SHP77 (cell line): ENCODE results near the gene NOS2.
"Not testable (repeated sequence)": the region's sequence is repeated elsewhere in the genome, so short reads cannot be mapped to it uniquely, and the experiment has no call there.

Experiments
- DNase-seq, 2 experiments: peaks; one replicate each; lab custom pipeline; 2025; lab: John Stamatoyannopoulos, UW

NOS2 gene

GRCh38 chr17:27753726-27754125 is 46.6 kb downstream of the NOS2 start:
- DNase-seq, result not testable (repeated sequence)

DNA sequence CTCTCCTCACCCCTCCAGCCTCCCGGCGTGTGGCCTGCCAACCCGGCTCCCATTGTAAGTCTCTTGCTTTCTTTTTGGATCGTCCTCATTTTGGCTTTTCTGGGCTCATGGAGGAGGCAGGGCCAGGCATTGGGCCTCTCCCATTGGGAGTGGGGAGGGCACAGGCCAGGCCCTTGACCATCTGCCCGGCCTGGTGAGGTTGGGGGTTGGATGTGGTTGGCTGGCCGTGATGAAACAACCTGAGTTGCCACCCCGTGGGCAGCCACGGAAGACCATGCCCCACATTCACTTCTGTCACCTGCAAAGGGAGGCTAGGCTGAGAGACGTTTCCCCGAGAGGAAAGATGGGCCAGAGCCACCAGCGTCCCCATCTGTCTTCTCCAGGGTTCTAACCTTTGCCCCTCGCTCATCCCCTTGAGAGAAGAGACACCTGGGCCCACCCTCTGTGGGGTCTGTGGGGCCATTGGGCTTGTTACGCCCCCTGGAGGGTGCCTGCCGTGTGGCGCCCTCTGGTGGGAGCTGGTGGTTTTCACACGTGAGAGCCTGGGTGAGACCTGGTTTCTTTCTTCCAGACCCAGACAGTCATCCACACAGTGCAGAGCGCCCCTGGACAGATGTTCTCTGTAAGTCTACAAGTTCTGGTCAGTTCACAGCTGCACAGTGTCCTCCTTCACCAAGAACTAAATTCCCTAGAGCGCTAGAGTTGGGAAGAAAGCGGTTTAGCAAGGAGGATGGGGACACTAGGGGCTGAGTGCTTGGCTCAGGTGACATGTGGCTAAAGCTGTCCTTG is 47.3 kb downstream of the NOS2 start:
- not testable (repeated sequence) for DNase-seq

DNA sequence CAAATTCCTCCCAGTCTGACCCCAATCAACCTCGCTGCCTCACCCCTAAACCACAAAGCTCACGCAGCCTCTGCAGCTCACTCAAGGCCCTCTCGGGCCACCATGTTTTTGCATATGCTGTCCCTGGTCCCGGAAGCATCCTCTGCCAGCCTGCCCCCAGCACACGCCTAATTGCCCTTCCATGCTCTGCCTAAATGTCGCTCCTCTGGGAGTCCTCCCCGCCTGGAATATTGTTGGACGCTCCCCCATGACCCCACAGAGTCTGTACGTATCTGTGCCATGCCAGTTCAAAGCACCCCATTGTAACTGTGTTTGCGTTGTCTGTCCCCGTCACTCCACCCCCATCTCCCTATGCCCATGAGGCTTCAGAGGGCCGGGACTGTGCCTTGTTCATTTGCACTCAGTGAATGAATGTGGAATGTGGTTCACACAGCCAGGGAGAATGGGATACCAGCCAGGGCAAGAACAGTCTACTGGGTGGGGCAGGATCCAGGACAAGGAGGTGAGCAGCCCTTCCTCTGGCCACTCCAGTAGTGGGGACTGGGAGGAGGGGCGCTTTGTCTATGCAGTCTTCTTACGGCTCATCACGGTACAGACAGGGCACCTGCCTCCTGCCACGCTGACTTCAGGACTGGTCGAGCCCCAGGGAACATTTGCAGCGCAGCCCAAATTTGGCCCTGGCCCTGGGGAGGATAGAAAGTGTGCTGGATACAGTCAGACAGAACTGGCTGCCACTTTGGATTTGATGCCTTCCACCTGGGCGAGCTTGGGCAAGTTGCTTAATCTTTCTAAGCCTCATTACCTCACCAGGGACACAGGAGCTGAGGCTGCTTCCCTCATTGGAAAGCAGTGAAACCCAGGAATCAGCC is 48.5 kb downstream of the NOS2 start:
- DNase-seq, result no peak

- no peak for DNase-seq
Measured at GRCh38 chr17:27751166-27751565, 49.2 kb downstream of the NOS2 start.

DNA sequence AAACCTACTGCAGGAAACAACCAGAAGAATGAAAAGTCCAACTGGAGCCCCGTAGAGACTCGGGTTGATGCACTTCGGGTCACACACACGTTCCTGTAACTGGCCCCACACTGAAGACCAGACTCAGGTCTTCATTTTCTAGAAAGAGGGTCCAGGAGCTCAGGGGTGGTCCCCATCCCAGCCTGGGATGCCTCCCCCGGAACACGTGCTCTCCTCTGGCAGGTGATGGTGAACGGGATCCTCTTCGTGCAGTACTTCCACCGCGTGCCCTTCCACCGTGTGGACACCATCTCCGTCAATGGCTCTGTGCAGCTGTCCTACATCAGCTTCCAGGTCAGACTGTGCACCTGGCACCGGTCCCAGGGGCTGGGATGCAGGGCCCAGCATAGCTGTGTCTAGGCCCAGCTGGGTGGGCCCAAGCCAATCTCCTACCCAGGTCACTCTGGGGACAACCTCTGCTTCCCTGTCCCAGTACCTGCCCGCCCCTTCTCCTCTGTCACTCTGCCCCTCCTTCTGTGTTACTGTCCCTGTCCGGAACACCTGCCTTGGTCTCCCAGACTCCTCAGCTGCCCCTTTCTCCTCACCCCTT is 50.7 kb downstream of the NOS2 start:
- not testable (repeated sequence) for DNase-seq

GRCh38 chr17:27748360-27748825 is 51.9 kb downstream of the NOS2 start:
- DNase-seq, result no peak

DNA sequence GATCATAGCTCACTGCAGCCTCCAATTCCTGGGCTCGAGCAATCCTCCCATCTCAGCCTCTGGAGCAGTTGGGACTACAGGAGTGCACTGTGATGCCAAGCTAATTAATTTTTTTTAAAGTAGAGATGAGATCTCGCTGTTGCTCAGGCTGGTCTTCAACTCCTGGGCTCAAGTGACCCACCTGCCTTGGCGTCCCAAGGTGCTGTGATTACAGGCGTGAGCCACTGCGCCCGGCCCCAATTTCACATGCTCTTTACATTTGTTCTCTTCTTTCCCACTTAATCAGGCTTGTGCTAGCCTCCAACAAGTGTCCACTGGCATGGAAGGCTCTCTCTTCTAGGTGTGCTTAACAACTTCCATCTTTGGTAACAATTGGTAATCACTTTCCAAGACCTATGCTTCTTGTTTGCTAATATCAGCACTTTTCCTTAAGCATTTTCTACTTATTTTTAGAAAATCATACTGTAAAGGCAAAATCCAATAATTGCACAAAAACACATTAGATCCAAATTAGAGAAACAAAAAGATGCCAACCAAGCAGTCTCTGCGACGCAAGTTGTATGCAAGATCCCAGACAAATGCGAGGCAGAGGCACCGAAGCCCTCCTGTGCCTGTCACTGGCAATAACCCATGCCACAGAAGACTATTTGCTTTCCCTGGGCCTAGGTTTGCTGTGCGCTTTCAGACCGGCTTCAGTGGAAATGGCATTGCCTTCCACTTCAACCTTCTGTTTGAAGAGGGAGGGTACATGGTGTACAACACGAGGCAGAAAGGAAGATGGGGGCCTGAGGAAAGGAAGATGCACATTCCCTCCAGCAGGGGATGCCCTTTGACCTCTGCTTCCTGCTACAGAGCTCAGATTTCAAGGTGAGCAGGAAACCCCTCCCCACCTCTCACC is 52.6 kb downstream of the NOS2 start:
- DNase-seq, result no peak

- no peak for DNase-seq
Measured at GRCh38 chr17:27746881-27747280, 53.4 kb downstream of the NOS2 start.

DNA sequence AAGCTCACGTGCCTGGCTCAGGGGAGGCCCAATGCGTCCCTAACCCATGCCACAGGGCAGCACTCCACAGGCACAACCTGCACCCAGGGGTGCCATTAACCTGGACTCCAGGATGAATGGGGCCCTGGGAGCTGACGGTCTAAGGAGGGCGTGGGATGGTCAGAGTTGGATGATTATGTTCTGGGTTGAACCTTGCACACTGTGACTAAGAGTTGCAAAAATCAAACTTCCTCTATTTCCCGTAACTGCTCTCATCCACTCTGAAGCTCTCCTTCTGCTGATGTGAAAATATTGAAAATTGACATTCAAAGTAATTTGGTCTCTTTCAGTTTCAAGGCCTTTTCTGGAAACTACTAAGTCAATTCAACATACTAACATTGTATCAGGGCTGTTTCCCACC is 54.0 kb downstream of the NOS2 start:
- DNase-seq, result not testable (repeated sequence)

DNA sequence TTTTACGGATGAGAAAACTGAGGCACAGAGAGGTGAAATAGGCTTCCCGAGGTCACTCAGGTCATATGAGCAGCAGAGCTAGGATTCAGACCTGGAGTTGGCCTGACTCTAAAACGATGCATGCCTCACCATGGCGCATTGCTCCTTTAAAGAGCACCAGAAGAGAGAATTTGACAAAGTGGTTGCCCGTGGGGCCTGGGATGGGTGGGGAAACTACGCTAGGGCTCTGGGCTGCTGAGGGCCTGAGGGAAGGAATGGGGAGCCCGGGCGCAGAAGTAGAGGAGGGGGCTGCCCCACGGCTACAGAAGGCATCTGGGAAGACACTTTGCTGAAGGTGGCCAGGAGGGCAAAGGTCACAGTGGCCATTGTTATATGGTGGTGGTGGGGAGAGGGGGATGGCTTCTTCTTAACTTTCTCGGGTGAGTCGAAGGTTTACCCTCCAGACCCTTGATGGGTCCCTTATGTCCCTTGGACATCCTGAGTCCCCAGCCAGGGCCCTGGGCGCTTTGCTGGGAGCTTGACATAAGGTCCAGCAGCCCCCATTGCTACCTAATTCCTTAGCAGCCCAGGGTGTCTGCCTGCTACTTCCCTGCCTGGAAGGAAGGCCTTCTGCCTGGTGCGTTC is 55.0 kb downstream of the NOS2 start:
- not testable (repeated sequence) for DNase-seq

GRCh38 chr17:27743281-27743885 is 56.9 kb downstream of the NOS2 start:
- no peak for DNase-seq

- no peak for DNase-seq
Measured at GRCh38 chr17:27741971-27742575, 58.3 kb downstream of the NOS2 start.

DNA sequence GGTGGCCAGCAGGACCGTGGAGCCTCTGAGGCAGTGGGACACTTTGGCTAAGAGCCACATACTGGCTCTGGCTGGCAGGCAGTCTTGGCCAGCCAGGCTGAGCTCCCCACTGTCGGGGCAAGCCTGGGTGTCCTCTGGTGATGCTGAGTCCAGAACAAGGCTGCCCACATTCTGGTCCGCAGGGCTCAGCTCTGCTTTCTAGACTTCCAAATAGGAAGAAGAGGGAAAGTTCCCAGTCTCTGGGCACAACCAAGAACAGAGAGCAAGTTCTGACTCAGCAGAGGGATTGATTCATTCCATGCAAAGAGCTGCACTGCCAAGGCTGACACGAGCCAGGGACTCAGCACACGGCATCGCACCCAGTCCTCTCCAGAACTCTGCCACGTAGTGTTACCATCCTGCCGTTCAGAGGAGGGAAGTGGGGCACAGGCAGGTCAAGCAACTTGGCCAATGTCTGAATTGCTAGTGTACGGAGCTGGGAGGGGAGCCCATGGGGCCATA is 58.9 kb downstream of the NOS2 start:
- no peak for DNase-seq

DNA sequence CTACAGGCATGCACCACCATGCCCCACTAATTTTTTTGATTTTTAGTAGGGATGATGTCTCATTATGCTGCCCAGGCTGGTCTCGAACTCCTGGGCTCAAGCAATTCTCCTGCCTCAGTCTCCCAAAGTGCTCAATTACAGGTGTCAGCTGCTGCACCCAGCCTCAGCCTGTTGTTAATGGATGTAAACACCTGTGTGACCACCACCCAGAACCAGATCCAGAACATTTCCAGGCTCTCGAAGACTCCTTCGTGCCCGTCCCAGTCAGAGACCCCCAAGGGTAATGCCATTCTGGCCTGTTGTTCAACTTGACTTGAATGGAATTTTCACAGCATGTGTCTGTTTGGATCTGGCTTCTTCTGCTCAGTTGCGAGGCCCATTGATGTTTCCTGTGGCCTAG is 59.8 kb downstream of the NOS2 start:
- DNase-seq, result not testable (repeated sequence)

DNA sequence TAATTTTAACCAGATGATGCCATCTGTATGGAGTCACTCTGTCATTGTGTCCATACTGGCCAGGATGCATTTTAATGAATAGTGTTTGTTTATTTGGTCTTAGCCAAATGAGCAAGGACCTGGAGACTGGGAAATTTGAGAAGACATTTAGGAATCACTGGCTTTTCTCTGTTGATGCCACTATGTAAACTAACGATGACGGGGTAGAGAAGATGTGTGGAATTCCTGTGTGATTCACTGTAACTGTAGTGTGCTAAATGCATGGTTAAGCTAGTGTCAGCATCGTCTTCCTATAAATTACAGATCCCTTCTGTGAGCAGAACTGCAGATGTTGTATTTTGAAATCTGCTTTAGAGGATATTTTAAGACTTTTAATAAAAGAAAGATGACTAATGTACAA is 66.6 kb downstream of the NOS2 start:
- DNase-seq, result no peak

DNA sequence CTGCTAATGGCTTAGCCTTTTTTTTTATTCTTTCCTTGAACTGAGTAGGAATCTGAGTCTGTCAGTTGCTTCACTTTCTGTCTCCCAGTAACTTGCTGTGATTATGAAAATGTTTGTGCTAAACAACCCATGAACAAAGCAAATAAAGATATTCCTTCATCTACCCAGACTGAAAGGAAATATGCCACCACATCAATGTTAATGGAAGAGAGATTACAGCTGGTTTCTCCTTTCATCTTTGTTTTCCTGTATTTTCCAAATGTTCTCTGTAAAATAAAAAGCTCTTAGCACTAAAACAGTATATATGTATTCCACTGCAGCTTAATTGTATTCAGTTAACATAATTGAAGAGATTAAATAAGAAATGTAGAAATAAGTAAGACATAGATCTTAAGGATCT is 67.6 kb downstream of the NOS2 start:
- not testable (repeated sequence) for DNase-seq

- DNase-seq, result not testable (repeated sequence)
Measured at GRCh38 chr17:27725982-27726381, 74.3 kb downstream of the NOS2 start.

- DNase-seq, result no peak
Measured at GRCh38 chr17:27721797-27722196, 78.5 kb downstream of the NOS2 start.
